ENCODE results near the gene TTC34.
"Not testable (repeated sequence)": the region's sequence is repeated elsewhere in the genome, so short reads cannot be mapped to it uniquely, and the experiment has no call there.

The TTC34 gene

GRCh38 chr1:2800664-2801045 is 838 bp downstream of the TTC34 start:
- no peak for DNase-seq (ENCODE audit: low read depth)
- H3K4me3 ChIP-seq (ENCODE audit: low read length), result no peak overlapping the region
- TF ChIP-seq CTCF (conservative IDR thresholded peaks at IDR 0.05; ENCODE audit: low read length), result no peak

- DNase-seq (ENCODE audit: low read depth), result no peak
- H3K4me3 ChIP-seq (ENCODE audit: low read length), result no peak overlapping the region
- no peak for TF ChIP-seq CTCF (conservative IDR thresholded peaks at IDR 0.05; ENCODE audit: low read length)
These were observed 1.5 kb downstream of the TTC34 start for GRCh38 chr1:2799811-2800663.

GRCh38 chr1:2798958-2799357 is 2.5 kb downstream of the TTC34 start:
- not testable (repeated sequence) for DNase-seq (ENCODE audit: low read depth); H3K4me3 ChIP-seq (ENCODE audit: low read length)

- DNase-seq (ENCODE audit: low read depth), result no peak
- H3K4me3 ChIP-seq (ENCODE audit: low read length), result no peak overlapping the region
- no peak for TF ChIP-seq CTCF (conservative IDR thresholded peaks at IDR 0.05; ENCODE audit: low read length)
These were observed 3.8 kb downstream of the TTC34 start for GRCh38 chr1:2797741-2798016.

GRCh38 chr1:2796890-2797740 is 4.4 kb downstream of the TTC34 start:
- TF ChIP-seq CTCF (conservative IDR thresholded peaks at IDR 0.05; ENCODE audit: low read length), result no peak
- no peak for DNase-seq (ENCODE audit: low read depth)
- no peak overlapping the region for H3K4me3 ChIP-seq (ENCODE audit: low read length)

GRCh38 chr1:2795926-2796325 is 5.6 kb downstream of the TTC34 start:
- TF ChIP-seq CTCF (conservative IDR thresholded peaks at IDR 0.05; ENCODE audit: low read length), result no peak
- no peak overlapping the region for H3K4me3 ChIP-seq (ENCODE audit: low read length)
- no peak for DNase-seq (ENCODE audit: low read depth)

- DNase-seq (ENCODE audit: low read depth), result no peak
- H3K4me3 ChIP-seq (ENCODE audit: low read length), result no peak overlapping the region
- no peak for TF ChIP-seq CTCF (conservative IDR thresholded peaks at IDR 0.05; ENCODE audit: low read length)
These were observed 10.3 kb downstream of the TTC34 start for GRCh38 chr1:2791027-2791760.
